NCI-H1105 (cell line): ENCODE results near the gene DAB1.

Experiments
- DNase-seq: peaks from one replicate; lab custom pipeline; 2025; lab: John Stamatoyannopoulos, UW

DAB1 gene

GRCh38 chr1:57316861-57317260 lies 107.0 kb downstream of the DAB1 start:
- no peak for DNase-seq

GRCh38 chr1:57316291-57316690 lies 107.6 kb downstream of the DAB1 start:
- DNase-seq, result no peak

- no peak for DNase-seq
Observed at GRCh38 chr1:57312869-57313268, 111.0 kb downstream of the DAB1 start.

- DNase-seq, result no peak
Observed at GRCh38 chr1:57311411-57311810, 112.4 kb downstream of the DAB1 start.

GRCh38 chr1:57311006-57311405 lies 112.9 kb downstream of the DAB1 start:
- no peak for DNase-seq

GRCh38 chr1:57309630-57310029 lies 114.2 kb downstream of the DAB1 start:
- no peak for DNase-seq

GRCh38 chr1:57307392-57308170 lies 116.3 kb downstream of the DAB1 start:
- no peak for DNase-seq

- DNase-seq, result no peak
Observed at GRCh38 chr1:57304591-57304990, 119.3 kb downstream of the DAB1 start.

GRCh38 chr1:57302812-57303596 lies 120.9 kb downstream of the DAB1 start:
- no peak for DNase-seq

GRCh38 chr1:57300186-57300585 lies 123.7 kb downstream of the DAB1 start:
- DNase-seq, result no peak

GRCh38 chr1:57296726-57297250 lies 127.1 kb downstream of the DAB1 start:
- no peak for DNase-seq

GRCh38 chr1:57295326-57295725 lies 128.5 kb downstream of the DAB1 start:
- DNase-seq, result no peak

- DNase-seq, result no peak
Observed at GRCh38 chr1:57294177-57294576, 129.7 kb downstream of the DAB1 start.

- no peak for DNase-seq
Observed at GRCh38 chr1:57293214-57293613, 130.6 kb downstream of the DAB1 start.

GRCh38 chr1:57289781-57290180 lies 134.1 kb downstream of the DAB1 start:
- no peak for DNase-seq

- DNase-seq, result no peak
Observed at GRCh38 chr1:57285992-57286391, 137.9 kb downstream of the DAB1 start.

GRCh38 chr1:57282411-57282810 lies 141.4 kb downstream of the DAB1 start:
- DNase-seq, result no peak

- DNase-seq, result no peak
Observed at GRCh38 chr1:57281324-57281723, 142.5 kb downstream of the DAB1 start.

GRCh38 chr1:57279909-57280666 lies 143.8 kb downstream of the DAB1 start:
- no peak for DNase-seq

GRCh38 chr1:57278558-57278957 lies 145.3 kb downstream of the DAB1 start:
- no peak for DNase-seq

- DNase-seq, result no peak
Observed at GRCh38 chr1:57277681-57278080, 146.2 kb downstream of the DAB1 start.

GRCh38 chr1:57276918-57277317 lies 146.9 kb downstream of the DAB1 start:
- no peak for DNase-seq
